GM10248 (cell line): ENCODE results near the gene XPO5.

Experiments used
- CTCF ChIA-PET: fragments of 300-600 bp; sonication (Branson Sonifier 250); formaldehyde crosslinking; extraction: SDS; loops from one replicate; lab custom pipeline; 2021; ENCODE audit warnings: antibody characterized with exemption; lab: Yijun Ruan, JAX
- POLR2A ChIA-PET: fragments of 350-650 bp; sonication (Branson Sonifier 250); formaldehyde crosslinking; extraction: SDS; loops from one replicate; lab custom pipeline; 2020; ENCODE audit warnings: antibody characterized with exemption; lab: Yijun Ruan, JAX
- DNase-seq: peaks from one replicate; pipeline ENCODE4 v3.0.0; 2012; ENCODE audit errors: extremely low spot score
- CTCF ChIP-seq: IDR thresholded peaks from 2 replicates; pipeline ENCODE4 v1.5.1; 2012; ENCODE audit warnings: mild to moderate bottlenecking, low read depth; ENCODE audit errors: extremely low read depth, missing control alignments, control extremely low read depth

Gene XPO5

DNA sequence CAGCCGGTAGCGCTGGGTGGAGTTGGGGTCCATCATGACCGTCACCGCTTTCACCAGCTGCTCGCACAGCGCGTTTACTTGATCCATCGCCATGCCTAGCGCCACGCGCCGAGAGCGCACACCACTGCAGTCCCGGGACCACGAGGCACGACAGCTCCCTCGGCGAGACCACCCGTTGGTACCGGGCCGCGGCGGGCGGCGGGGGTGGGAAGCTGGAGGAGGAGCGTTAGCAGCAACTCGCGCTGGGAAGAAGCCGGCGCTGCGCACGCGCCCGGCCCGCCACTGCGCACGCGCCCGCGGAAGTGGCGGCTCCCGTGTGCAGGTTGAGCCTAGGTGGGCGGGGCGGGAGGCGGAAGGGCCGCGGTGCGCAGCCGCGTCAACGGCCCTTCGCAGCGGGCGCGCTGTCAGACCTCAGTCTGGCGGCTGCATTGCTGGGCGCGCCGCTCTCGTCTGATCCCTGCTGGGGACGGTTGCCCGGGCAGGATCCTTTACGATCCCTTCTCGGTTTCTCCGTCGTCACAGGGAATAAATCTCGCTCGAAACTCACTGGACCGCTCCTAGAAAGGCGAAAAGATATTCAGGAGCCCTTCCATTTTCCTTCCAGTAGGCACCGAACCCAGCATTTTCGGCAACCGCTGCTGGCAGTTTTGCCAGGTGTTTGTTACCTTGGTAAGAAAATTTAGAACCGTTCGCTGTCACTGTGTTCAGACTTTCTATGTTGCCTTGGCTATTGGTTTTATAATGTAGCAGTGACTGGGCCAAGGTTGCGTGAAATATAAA lies at the start of gene XPO5, which contains the start of gene POLH:
TSS of gene XPO5 (minus strand) at position 267 of the 780 bp plus-strand sequence. CDS start at position 93, 174 bp downstream.
TSS of gene POLH (plus strand) at position 414 of the 780 bp plus-strand sequence. CDS start 6,135 bp downstream, outside the sequence.
- peak; percentile 98 for DNase-seq
- TF ChIP-seq CTCF: peak; percentile 17
- ChIA-PET POLR2A (interaction anchor here (0.8 kb wide), 1 partner anchor 60 kb away, joined by 3 read pairs; the partner anchor contains the start of gene MAD2L1BP), CTCF (interaction anchor here (0.6 to 4.2 kb wide), 4 partner anchors 22 to 32 kb away, joined by 3 to 16 read pairs (median 4); no protein-coding TSS in a partner anchor)

GRCh38 chr6:43625393-43625992 lies 49.7 kb upstream of the XPO5 start:
- ChIA-PET CTCF (interaction anchor here (1.0 to 2.9 kb wide), 3 partner anchors 11 to 17 kb away, joined by 4 to 10 read pairs (median 6); no protein-coding TSS in a partner anchor), POLR2A (no interaction called here)
- no peak for DNase-seq
- TF ChIP-seq CTCF: no peak

DNA sequence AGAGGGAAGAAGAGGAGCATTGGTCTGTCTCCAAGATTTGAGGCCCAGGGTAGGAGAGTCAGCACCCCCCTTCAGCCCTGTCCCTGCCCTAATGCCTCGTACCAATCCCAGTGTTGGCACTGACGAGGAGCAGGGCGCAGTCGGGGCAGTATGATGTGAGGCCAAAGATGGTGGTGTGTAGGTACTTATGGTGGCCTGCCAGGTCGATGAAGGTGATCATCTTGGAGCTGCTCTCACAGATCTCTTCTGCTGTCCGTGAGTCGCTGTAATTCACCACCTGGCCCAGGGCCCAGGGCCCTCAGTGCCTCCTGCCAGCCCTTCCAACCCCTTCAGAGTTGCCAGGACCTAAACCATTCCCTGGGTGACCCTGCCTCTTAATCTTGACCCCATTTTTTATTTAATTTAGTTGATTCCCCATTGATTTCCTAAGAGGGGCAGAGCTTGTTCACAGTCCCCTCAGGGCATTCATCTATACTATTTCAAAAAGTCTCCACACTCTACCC lies 49.0 kb upstream of the XPO5 start:
- DNase-seq: no peak
- no peak for TF ChIP-seq CTCF
- CTCF ChIA-PET: interaction anchor here (2.4 to 2.9 kb wide), 2 partner anchors 11 to 16 kb away, joined by 6 to 10 read pairs; no protein-coding TSS in a partner anchor
- POLR2A ChIA-PET: no interaction called here

GRCh38 chr6:43623880-43624785 lies 48.3 kb upstream of the XPO5 start:
- ChIA-PET CTCF (interaction anchor here (2.4 to 2.9 kb wide), 2 partner anchors 10 to 16 kb away, joined by 6 to 10 read pairs; no protein-coding TSS in a partner anchor), POLR2A (no interaction called here)
- no peak for TF ChIP-seq CTCF
- DNase-seq: no peak

- TF ChIP-seq CTCF: no peak
- ChIA-PET CTCF (interaction anchor here (1.1 to 5.6 kb wide), 2 partner anchors 12 to 14 kb away, joined by 3 to 37 read pairs; no protein-coding TSS in a partner anchor), POLR2A (no interaction called here)
Measured at GRCh38 chr6:43622541-43622940, 46.7 kb upstream of the XPO5 start.

More at GRCh38 chr6:43622541-43622940, 46.7 kb upstream of the XPO5 start:
- DNase-seq: no peak
